Neural progenitor cell (in vitro differentiated cells): Measurements from ENCODE around the gene BAIAP2.

Source experiments
- EZH2 ChIP-seq: fragments of 200-600 bp; sonication (generic); IDR thresholded peaks from 2 replicates; pipeline ENCODE4 v1.6.1; 2017; ENCODE audit warnings: antibody characterized with exemption, mild to moderate bottlenecking, moderate library complexity
- TF ChIP-seq, protein P1 (sequence below): fragments of 200-600 bp; sonication (generic); IDR thresholded peaks from 2 replicates; pipeline ENCODE4 v1.5.1; 2017; ENCODE audit warnings: antibody characterized with exemption, mild to moderate bottlenecking

DNA sequence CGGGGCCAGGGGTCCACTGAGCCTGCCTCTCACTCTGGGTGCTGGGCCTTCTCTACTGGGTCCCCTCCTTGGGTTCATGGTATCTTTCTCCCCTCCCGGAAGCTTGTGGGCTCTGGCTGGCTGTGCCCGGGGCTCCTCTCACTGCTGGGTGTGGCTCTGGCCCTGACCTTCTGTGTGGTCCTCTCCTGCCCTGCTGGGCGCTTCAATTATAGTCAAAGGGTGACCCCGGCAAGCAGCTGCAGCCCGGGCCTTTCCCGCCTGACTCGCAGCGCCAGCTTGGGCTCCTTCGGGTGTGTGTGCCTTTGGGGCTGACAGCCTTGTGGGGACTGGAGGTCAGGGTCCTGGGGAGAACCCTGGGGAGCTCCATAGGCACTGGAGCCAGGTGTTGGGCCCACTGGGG lies 76.1 kb downstream of the BAIAP2 start:
- TF ChIP-seq, protein P1, sequence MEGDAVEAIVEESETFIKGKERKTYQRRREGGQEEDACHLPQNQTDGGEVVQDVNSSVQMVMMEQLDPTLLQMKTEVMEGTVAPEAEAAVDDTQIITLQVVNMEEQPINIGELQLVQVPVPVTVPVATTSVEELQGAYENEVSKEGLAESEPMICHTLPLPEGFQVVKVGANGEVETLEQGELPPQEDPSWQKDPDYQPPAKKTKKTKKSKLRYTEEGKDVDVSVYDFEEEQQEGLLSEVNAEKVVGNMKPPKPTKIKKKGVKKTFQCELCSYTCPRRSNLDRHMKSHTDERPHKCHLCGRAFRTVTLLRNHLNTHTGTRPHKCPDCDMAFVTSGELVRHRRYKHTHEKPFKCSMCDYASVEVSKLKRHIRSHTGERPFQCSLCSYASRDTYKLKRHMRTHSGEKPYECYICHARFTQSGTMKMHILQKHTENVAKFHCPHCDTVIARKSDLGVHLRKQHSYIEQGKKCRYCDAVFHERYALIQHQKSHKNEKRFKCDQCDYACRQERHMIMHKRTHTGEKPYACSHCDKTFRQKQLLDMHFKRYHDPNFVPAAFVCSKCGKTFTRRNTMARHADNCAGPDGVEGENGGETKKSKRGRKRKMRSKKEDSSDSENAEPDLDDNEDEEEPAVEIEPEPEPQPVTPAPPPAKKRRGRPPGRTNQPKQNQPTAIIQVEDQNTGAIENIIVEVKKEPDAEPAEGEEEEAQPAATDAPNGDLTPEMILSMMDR = no peak
- TF ChIP-seq EZH2 = no peak
